Measurements from ENCODE around the gene FOXI3. TPM values are rescaled to one million over a fixed set of nuclear protein-coding genes. Genes with fewer than 3 reads are reported as not detected.

FOXI3 gene
- total RNA-seq (not detected in 2 replicates), polyA plus RNA-seq (not detected in 2 replicates), polyA minus RNA-seq (not detected in 2 replicates), Bru-seq, nascent RNA (not detected), BruChase-seq, experiment 1, labeled RNA remaining after a 6-hour chase (not detected), BruChase-seq, experiment 2, labeled RNA remaining after a 2-hour chase (not detected)
- not detected in 2 replicates for polyA plus RNA-seq (2011; cell fraction: cytosol; rRNA removed)
- polyA plus RNA-seq (2011; cell fraction: nucleus; rRNA removed) = not detected in 2 replicates
- not detected in 2 replicates for polyA plus RNA-seq (2012)
- not detected for polyA minus RNA-seq (2011; cell fraction: cytosol; rRNA and poly(A)+ RNA removed)
- polyA minus RNA-seq (2011; cell fraction: nucleus; rRNA and poly(A)+ RNA removed) = not detected in 2 replicates
- long read RNA-seq = 0 reads

- Histone ChIP-seq H3K9me3 (replicated peaks; ENCODE audit: control insufficient read depth, insufficient read depth, low read length) (no peaks in the 10 kb centered on the region), H3K27me3 (ENCODE audit: control insufficient read depth in 2 of 2, insufficient read depth in 2 of 2, low read length in 2 of 2) (peaks cover 36 to 44% of the 10 kb centered on the region in 2 experiments), H3K4me1 (ENCODE audit: control insufficient read depth, extremely low read depth, insufficient read depth, low read length) (peaks cover 3% of the 10 kb centered on the region), H3K27ac (ENCODE audit: insufficient read depth, low read depth, low read length) (no peak within 1 kb of the TSS), H2AFZ (ENCODE audit: low read depth, low read length) (no peak within 1 kb of the TSS), H3K79me2 (ENCODE audit: control insufficient read depth, insufficient read depth, low read length) (no peaks in the 10 kb centered on the region), H4K20me1 (replicated peaks; ENCODE audit: control insufficient read depth, extremely low read depth, insufficient read depth, low read length) (no peaks in the 10 kb centered on the region), H3K9me1 (replicated peaks; ENCODE audit: control insufficient read depth, extremely low read depth, insufficient read depth, low read length) (no peaks in the 10 kb centered on the region), H3K9ac (replicated peaks; ENCODE audit: extremely low read depth, insufficient read depth, low read length) (no peak within 1 kb of the TSS), H3K36me3 (ENCODE audit: control insufficient read depth in 2 of 2, extremely low read depth in 1 of 2, insufficient read depth in 2 of 2, low read length in 2 of 2) (no peaks in the 10 kb centered on the region), H3K4me2 (ENCODE audit: insufficient read depth, low read length) (no peak within 1 kb of the TSS), H3K4me3 (replicated peaks in 1 of 3; ENCODE audit: insufficient read depth in 1 of 3, low read depth in 1 of 3, low read length in 3 of 3) (no peak within 1 kb of the TSS)
- intact Hi-C loops (cut with micrococcal nuclease) = no loop called here
- FAIRE-seq (no peak), DNase-seq (ENCODE audit: low read depth, low spot score) (no peak)
- TF ChIP-seq MYC (IDR thresholded peaks at IDR 0.05; ENCODE audit: low read depth, low read length) (no peak), POLR2A (IDR thresholded peaks at IDR 0.05; ENCODE audit: low read depth, low read length) (no peak), JUN (IDR thresholded peaks at IDR 0.05; ENCODE audit: borderline replicate concordance, insufficient read depth, insufficient read length, low read depth) (no peak), EZH2 (IDR thresholded peaks at IDR 0.05; ENCODE audit: borderline replicate concordance, low read depth, low read length, severe bottlenecking) (no peak), POLR2AphosphoS5 (IDR thresholded peaks at IDR 0.05; ENCODE audit: insufficient read depth, low read depth, low read length) (no peak), MAX (IDR thresholded peaks at IDR 0.05; ENCODE audit: insufficient read depth, insufficient read length) (no peak)
- POLR2A ChIA-PET = no interaction called here
- CTCF ChIA-PET = no interaction called here
- BruUV-seq (replicated peaks) = no TSS peak
- dilution Hi-C loops (cut with MboI; ENCODE audit: extremely low pct_ligation_motif_present, low sequenced_read_pairs) = no loop called here
Observed at GRCh38 chr2:88452565-88452905, at the start of gene FOXI3. Gene FOXI3 (minus strand): TSS chr2:88452693. CDS start chr2:88452535, 158 bp downstream.

- dilution Hi-C loops (cut with MboI; ENCODE audit: extremely low pct_ligation_motif_present, low sequenced_read_pairs) = no loop called here
- BruUV-seq (replicated peaks) = no TSS peak
- H2AFZ ChIP-seq (ENCODE audit: low read depth, low read length) = no peak overlapping the region
- H3K27me3 ChIP-seq (ENCODE audit: control insufficient read depth in 2 of 2, insufficient read depth in 2 of 2, low read length in 2 of 2) = no peaks in the 10 kb centered on the region
- no peak overlapping the region for H3K4me2 ChIP-seq (ENCODE audit: insufficient read depth, low read length)
- H4K20me1 ChIP-seq (replicated peaks; ENCODE audit: control insufficient read depth, extremely low read depth, insufficient read depth, low read length) = no peaks in the 10 kb centered on the region
- DNase-seq (ENCODE audit: low read depth, low spot score) (no peak), FAIRE-seq (no peak)
- no peaks in the 10 kb centered on the region for H3K9me3 ChIP-seq (replicated peaks; ENCODE audit: control insufficient read depth, insufficient read depth, low read length)
- POLR2A ChIA-PET = no interaction called here
- H3K9me1 ChIP-seq (replicated peaks; ENCODE audit: control insufficient read depth, extremely low read depth, insufficient read depth, low read length) = no peaks in the 10 kb centered on the region
- no peaks in the 10 kb centered on the region for H3K36me3 ChIP-seq (ENCODE audit: control insufficient read depth in 2 of 2, extremely low read depth in 1 of 2, insufficient read depth in 2 of 2, low read length in 2 of 2)
- no peak for TF ChIP-seq POLR2A (IDR thresholded peaks at IDR 0.05; ENCODE audit: low read depth, low read length)
- no peak for TF ChIP-seq POLR2AphosphoS5 (IDR thresholded peaks at IDR 0.05; ENCODE audit: insufficient read depth, low read depth, low read length)
- TF ChIP-seq MAX (IDR thresholded peaks at IDR 0.05; ENCODE audit: insufficient read depth, insufficient read length) = no peak
- no peak for TF ChIP-seq GATA2 (IDR thresholded peaks at IDR 0.05; ENCODE audit: insufficient read depth, insufficient read length, low read depth, low read length)
- TF ChIP-seq MYC (IDR thresholded peaks at IDR 0.05; ENCODE audit: low read depth, low read length) = no peak
- no peak for TF ChIP-seq JUN (IDR thresholded peaks at IDR 0.05; ENCODE audit: borderline replicate concordance, insufficient read depth, insufficient read length, low read depth)
- no peak for TF ChIP-seq EZH2 (IDR thresholded peaks at IDR 0.05; ENCODE audit: borderline replicate concordance, low read depth, low read length, severe bottlenecking)
- no peaks in the 10 kb centered on the region for H3K79me2 ChIP-seq (ENCODE audit: control insufficient read depth, insufficient read depth, low read length)
- no peaks in the 10 kb centered on the region for H3K4me1 ChIP-seq (ENCODE audit: control insufficient read depth, extremely low read depth, insufficient read depth, low read length)
- intact Hi-C loops (cut with micrococcal nuclease) = no loop called here
- H3K4me3 ChIP-seq (replicated peaks in 1 of 3; ENCODE audit: insufficient read depth in 1 of 3, low read depth in 1 of 3, low read length in 3 of 3) = no peak overlapping the region
- H3K9ac ChIP-seq (replicated peaks; ENCODE audit: extremely low read depth, insufficient read depth, low read length) = no peak overlapping the region
- no peak overlapping the region for H3K27ac ChIP-seq (ENCODE audit: insufficient read depth, low read depth, low read length)
- CTCF ChIA-PET = no interaction called here
Observed at GRCh38 chr2:88500691-88501090, 48.2 kb upstream of the FOXI3 start.

Measured in endothelial cell of umbilical vein (primary cell).